Subcutaneous adipose tissue (tissue), 4 donors: Measurements from ENCODE around the gene LCN12. TPM values are rescaled to one million over a fixed set of nuclear protein-coding genes. Genes with fewer than 3 reads are reported as not detected.

ENCODE experiments used
- CTCF ChIP-seq: fragments of 450-650 bp; IDR thresholded peaks from one replicate; pipeline ENCODE4 v1.5.1; 2016; ENCODE audit warnings: low read depth, mild to moderate bottlenecking, control low read depth, antibody characterized with exemption, moderate library complexity
- total RNA-seq, 4 donors: library from RNA; depleted of rRNA; stranded (reverse); fragments of >200 nt; gene quantifications; one replicate each; pipeline ENCODE4 v1.1.0, GENCODE V29; 2016

The LCN12 gene
- total RNA-seq, 4 donors from 2014 or later, result not detected

GRCh38 chr9:136996361-136997292 lies 44.6 kb downstream of the LCN12 start, which contains the start of gene CLIC3:
CLIC3 (minus strand) TSS chr9:136996568; CDS start chr9:136996543, 25 bp downstream.
- no peak for TF ChIP-seq CTCF

DNA sequence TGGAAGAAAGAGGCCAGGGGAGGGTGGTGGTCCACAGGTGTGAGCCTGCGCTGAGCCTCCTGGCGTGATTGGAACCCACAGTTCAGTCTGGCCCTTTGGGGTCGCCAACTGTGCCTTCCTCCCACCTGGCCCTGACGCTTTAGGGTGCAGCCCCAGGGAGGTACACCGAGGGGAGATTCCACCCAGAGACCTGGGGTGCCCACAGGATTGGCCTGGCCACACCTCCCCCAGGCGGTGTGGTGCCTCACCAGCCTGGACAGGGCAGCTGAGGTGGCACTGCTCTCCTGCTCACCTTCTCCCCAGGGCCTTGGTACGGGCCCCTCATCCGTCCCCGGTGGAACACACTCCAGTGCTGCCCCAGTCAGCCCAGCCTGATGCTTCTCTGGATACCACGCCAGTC lies 45.3 kb downstream of the LCN12 start:
- no peak for TF ChIP-seq CTCF

DNA sequence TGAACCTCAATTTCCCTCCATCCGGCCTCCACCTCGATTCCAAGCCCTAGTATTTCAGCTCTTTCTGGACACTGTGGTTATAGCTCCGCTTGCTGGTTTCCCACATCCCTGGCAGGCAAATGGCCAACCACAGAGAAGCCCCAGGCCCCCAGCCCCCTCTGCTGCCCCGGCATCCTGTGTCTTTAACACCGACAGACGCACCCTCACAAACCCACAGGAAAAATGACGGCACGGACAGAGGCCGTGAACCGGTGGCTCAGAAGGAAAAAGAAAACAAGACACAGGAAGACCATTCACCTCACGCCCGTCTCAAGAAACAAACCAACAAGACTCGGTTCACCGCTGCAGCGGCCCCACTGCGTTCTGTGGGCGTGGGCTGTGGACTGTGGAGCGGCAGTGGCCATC lies 45.8 kb downstream of the LCN12 start:
- no peak for TF ChIP-seq CTCF

DNA sequence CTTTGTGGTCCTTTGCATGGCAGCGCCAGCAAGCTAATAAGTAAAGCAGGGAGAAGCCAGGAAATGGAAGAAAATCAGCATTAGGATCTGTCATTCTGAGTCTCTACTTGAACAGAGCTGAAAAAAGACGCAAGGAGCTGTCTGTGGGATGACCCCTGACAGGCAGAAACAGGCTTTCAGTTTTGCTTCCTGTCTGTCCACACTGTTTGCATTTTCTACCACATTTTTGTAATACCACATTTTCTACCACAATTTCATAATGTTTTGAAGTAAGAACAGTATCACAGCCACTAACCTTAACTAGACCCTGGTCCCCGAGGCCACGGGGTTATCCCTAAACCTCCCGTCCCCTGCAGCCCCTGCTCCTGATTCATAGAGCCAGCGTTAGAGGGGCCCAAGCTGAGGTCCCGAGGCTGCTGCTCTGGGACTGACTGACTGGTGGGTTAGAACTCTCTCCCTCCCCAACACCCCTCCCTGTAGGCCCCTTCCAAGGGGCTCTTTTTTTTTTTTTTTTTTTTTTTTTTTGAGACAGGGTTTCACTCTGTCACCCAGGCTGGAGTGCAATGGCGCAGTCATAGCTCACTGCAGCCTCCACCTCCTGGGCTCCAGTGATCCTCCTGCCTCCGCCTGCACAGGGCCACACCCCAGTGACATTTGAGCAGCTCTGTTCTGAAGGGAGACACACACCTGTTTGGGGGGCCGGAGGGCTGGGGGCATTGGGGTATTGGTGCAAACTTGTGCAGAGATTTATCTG lies 48.3 kb downstream of the LCN12 start:
- no peak for TF ChIP-seq CTCF

GRCh38 chr9:137001857-137002645 lies 50.0 kb downstream of the LCN12 start:
- no peak for TF ChIP-seq CTCF

GRCh38 chr9:137002646-137003041 lies 50.6 kb downstream of the LCN12 start:
- TF ChIP-seq CTCF, result no peak

Other genes with a start within 250 kb of the LCN12 start
- gene DIPK1B, start 239.7 kb upstream of the LCN12 start, total RNA-seq, result 1 to 10 TPM; 1.9 to 7.9 (median 5.6) TPM
- gene LCN10, start 209.3 kb upstream of the LCN12 start, total RNA-seq, result 1 to 10 TPM in 3 of 4 donors, under 1 TPM in 1; 0.68 to 8.6 (median 3.8) TPM
- 10 to 100 TPM in 2 of 4 donors, 1 to 10 TPM in 2; 2.4 to 18.3 (median 7.9) TPM for gene LCN6, start 203.7 kb upstream of the LCN12 start, total RNA-seq
- not detected for gene LCN8, start 194.0 kb upstream of the LCN12 start, total RNA-seq
- not detected for gene LCN15, start 187.8 kb upstream of the LCN12 start, total RNA-seq
- gene TMEM141, start 160.9 kb upstream of the LCN12 start, total RNA-seq, result 10 to 100 TPM; 22.2 to 68.8 (median 54.4) TPM
- gene CCDC183, start 155.9 kb upstream of the LCN12 start, total RNA-seq, result 1 to 10 TPM in 2 of 4 donors, under 1 TPM in 2; 0.51 to 2.4 (median 1.5) TPM
- gene RABL6, start 144.3 kb upstream of the LCN12 start, total RNA-seq, result 10 to 100 TPM; 29.4 to 78.2 (median 33.4) TPM
- gene AJM1, start 109.8 kb upstream of the LCN12 start, total RNA-seq, result 1 to 10 TPM in 1 of 4 donors, under 1 TPM in 3; 0.33 to 3.0 (median 0.48) TPM
- 10 to 100 TPM; 31.8 to 56.6 (median 45.7) TPM for gene PHPT1, start 102.9 kb upstream of the LCN12 start, total RNA-seq
- gene MAMDC4, start 99.9 kb upstream of the LCN12 start, total RNA-seq, result 1 to 10 TPM in 2 of 4 donors, under 1 TPM in 1, not detected in 1; 0.68 to 1.5 (median 1.1) TPM
- gene EDF1, start 86.0 kb upstream of the LCN12 start, total RNA-seq, result 100 to 1,000 TPM; 187 to 332 (median 293) TPM
- 1 to 10 TPM; 2.9 to 7.7 (median 6.1) TPM for gene TRAF2, start 65.8 kb upstream of the LCN12 start, total RNA-seq
- gene FBXW5, start 7.5 kb upstream of the LCN12 start, total RNA-seq, result 100 to 1,000 TPM in 3 of 4 donors, 10 to 100 TPM in 1; 87.9 to 363 (median 126) TPM
- gene C8G, start 7.0 kb upstream of the LCN12 start, total RNA-seq, result 1 to 10 TPM in 1 of 4 donors, not detected in 3; 2.6 TPM
- 10 to 100 TPM; 15.5 to 57.3 (median 26.8) TPM for gene PTGDS, start 25.2 kb downstream of the LCN12 start, total RNA-seq
- not detected for gene LCNL1, start 30.7 kb downstream of the LCN12 start, total RNA-seq
- 10 to 100 TPM in 3 of 4 donors, 1 to 10 TPM in 1; 5.1 to 30.6 (median 26.9) TPM for gene PAXX, start 40.1 kb downstream of the LCN12 start, total RNA-seq
- 1 to 10 TPM in 2 of 4 donors, not detected in 2; 1.8 to 2.2 TPM for gene CLIC3, start 44.3 kb downstream of the LCN12 start, total RNA-seq
- 10 to 100 TPM; 13.5 to 58.6 (median 19.3) TPM for gene ABCA2, start 76.0 kb downstream of the LCN12 start, total RNA-seq
- under 1 TPM in 2 of 4 donors, not detected in 2; 0.22 to 0.34 TPM for gene FUT7, start 79.8 kb downstream of the LCN12 start, total RNA-seq
- gene NPDC1, start 93.9 kb downstream of the LCN12 start, total RNA-seq, result 10 to 100 TPM; 17.5 to 61.6 (median 29.8) TPM
- not detected for gene ENTPD2, start 101.8 kb downstream of the LCN12 start, total RNA-seq
- gene SAPCD2, start 118.3 kb downstream of the LCN12 start, total RNA-seq, result under 1 TPM in 3 of 4 donors, not detected in 1; 0.19 to 0.66 (median 0.51) TPM
- 10 to 100 TPM in 3 of 4 donors, 1 to 10 TPM in 1; 6.7 to 14.8 (median 11.2) TPM for gene UAP1L1, start 125.2 kb downstream of the LCN12 start, total RNA-seq
- 10 to 100 TPM; 19.1 to 61.9 (median 47.8) TPM for gene MAN1B1, start 134.7 kb downstream of the LCN12 start, total RNA-seq
- 100 to 1,000 TPM in 3 of 4 donors, 10 to 100 TPM in 1; 57.4 to 135 (median 117) TPM for gene DPP7, start 162.5 kb downstream of the LCN12 start, total RNA-seq
- gene GRIN1, start 186.9 kb downstream of the LCN12 start, total RNA-seq, result not detected
- not detected for gene LRRC26, start 217.8 kb downstream of the LCN12 start, total RNA-seq
- not detected for gene TMEM210, start 219.8 kb downstream of the LCN12 start, total RNA-seq
- 10 to 100 TPM; 11.6 to 53.1 (median 22.6) TPM for gene ANAPC2, start 236.3 kb downstream of the LCN12 start, total RNA-seq
- 10 to 100 TPM; 26.7 to 69.3 (median 55.8) TPM for gene SSNA1, start 236.4 kb downstream of the LCN12 start, total RNA-seq
- gene TPRN, start 248.5 kb downstream of the LCN12 start, total RNA-seq, result 10 to 100 TPM in 1 of 4 donors, 1 to 10 TPM in 3; 1.8 to 10.5 (median 4.9) TPM